NB4 (cell line): ENCODE measurements around the gene CMTM3.

ENCODE experiments used
- DNase-seq: peaks from one replicate; pipeline ENCODE4 v3.0.0; 2010; ENCODE audit warnings: low read depth
- H3K4me3 ChIP-seq: one replicate; pipeline ENCODE4 v1.5.1; 2011; ENCODE audit warnings: mild to moderate bottlenecking, low read depth, low read length, moderate library complexity
- CTCF ChIP-seq: IDR thresholded peaks from one replicate; pipeline ENCODE4 v1.5.1; 2012; ENCODE audit warnings: low read depth, low read length
- MAX ChIP-seq: IDR thresholded peaks from 2 replicates; pipeline ENCODE4 v1.6.1; 2011; ENCODE audit warnings: low read depth, low read length
- MYC ChIP-seq: IDR thresholded peaks from 2 replicates; pipeline ENCODE4 v1.6.1; 2011; ENCODE audit warnings: low read depth, low read length
- POLR2A ChIP-seq: IDR thresholded peaks from 2 replicates; pipeline ENCODE4 v1.6.1; 2011; ENCODE audit warnings: mild to moderate bottlenecking; ENCODE audit not compliant: insufficient read length; ENCODE audit errors: extremely low read depth

The CMTM3 gene

GRCh38 chr16:66603537-66604375, 748 bp upstream of the CMTM3 start:
- H3K4me3 ChIP-seq: peak overlapping the region; percentile 74
- DNase-seq: peak; percentile 88
- TF ChIP-seq POLR2A (peak; percentile 53), MAX (peak; percentile 83), MYC (peak; percentile 67), CTCF (no peak)

GRCh38 chr16:66605177-66605978, 874 bp downstream of the CMTM3 start:
- peak overlapping the region; percentile 67 for H3K4me3 ChIP-seq
- DNase-seq: peak; percentile 67
- TF ChIP-seq MYC (no peak), MAX (no peak), POLR2A (no peak), CTCF (no peak)

- peak; percentile 38 for DNase-seq
- H3K4me3 ChIP-seq: peak overlapping the region; percentile 67
- TF ChIP-seq POLR2A (no peak), CTCF (no peak), MAX (no peak), MYC (no peak)
Measured at GRCh38 chr16:66605979-66606751, 1.7 kb downstream of the CMTM3 start.

GRCh38 chr16:66608241-66609138, 4.0 kb downstream of the CMTM3 start:
- peak; percentile 88 for DNase-seq
- no peak overlapping the region for H3K4me3 ChIP-seq
- peak; percentile 51 for TF ChIP-seq MAX
- TF ChIP-seq MYC: no peak
- TF ChIP-seq CTCF: peak; percentile 92
- TF ChIP-seq POLR2A: no peak
